HL-60 (cell line): ENCODE data around the gene GPR107.

ENCODE experiments used
- DNase-seq, 2 experiments: peaks; one replicate each; pipeline ENCODE4 v3.0.0-alpha.2; 2010 to 2020; ENCODE audit warnings: low read depth in 1 of 2, low spot score in 1 of 2
- H3K27ac ChIP-seq: fragments of 250-450 bp; sonication (Bioruptor Pico); replicated peaks from 2 replicates; pipeline ENCODE4 v1.5.1; 2020; ENCODE audit warnings: mild to moderate bottlenecking, moderate library complexity
- H3K27me3 ChIP-seq: fragments of 250-450 bp; sonication (Bioruptor Pico); 2 replicates; pipeline ENCODE4 v1.5.1; 2021; ENCODE audit warnings: mild to moderate bottlenecking, moderate library complexity; ENCODE audit not compliant: insufficient read depth, poor library complexity, severe bottlenecking
- H3K4me3 ChIP-seq: replicated peaks from 2 replicates; pipeline ENCODE4 v1.5.1; 2011; ENCODE audit warnings: mild to moderate bottlenecking, control low read depth, low read length; ENCODE audit not compliant: insufficient read depth
- CTCF ChIP-seq: IDR thresholded peaks from one replicate; pipeline ENCODE4 v1.5.1; 2011; ENCODE audit warnings: low read length, control low read depth, inconsistent platforms; ENCODE audit not compliant: insufficient read depth
- GABPA ChIP-seq: IDR thresholded peaks from 2 replicates; pipeline ENCODE4 v1.6.1; 2012; ENCODE audit warnings: low read depth
- POLR2AphosphoS5 ChIP-seq: IDR thresholded peaks from 2 replicates; pipeline ENCODE4 v1.6.1; 2012; ENCODE audit warnings: low read depth
- SPI1 ChIP-seq: IDR thresholded peaks from 2 replicates; pipeline ENCODE4 v1.6.1; 2012; ENCODE audit warnings: low read depth, mild to moderate bottlenecking, borderline replicate concordance
- TF ChIP-seq, protein P1 (sequence below): IDR thresholded peaks from 2 replicates; pipeline ENCODE4 v1.6.1; 2012; ENCODE audit warnings: low read depth; ENCODE audit not compliant: insufficient replicate concordance

GPR107 gene

GRCh38 chr9:130159915-130160670, 106.4 kb downstream of the GPR107 start:
- TF ChIP-seq GABPA (no peak), SPI1 (no peak), CTCF (no peak), POLR2AphosphoS5 (no peak)
- TF ChIP-seq, protein P1, sequence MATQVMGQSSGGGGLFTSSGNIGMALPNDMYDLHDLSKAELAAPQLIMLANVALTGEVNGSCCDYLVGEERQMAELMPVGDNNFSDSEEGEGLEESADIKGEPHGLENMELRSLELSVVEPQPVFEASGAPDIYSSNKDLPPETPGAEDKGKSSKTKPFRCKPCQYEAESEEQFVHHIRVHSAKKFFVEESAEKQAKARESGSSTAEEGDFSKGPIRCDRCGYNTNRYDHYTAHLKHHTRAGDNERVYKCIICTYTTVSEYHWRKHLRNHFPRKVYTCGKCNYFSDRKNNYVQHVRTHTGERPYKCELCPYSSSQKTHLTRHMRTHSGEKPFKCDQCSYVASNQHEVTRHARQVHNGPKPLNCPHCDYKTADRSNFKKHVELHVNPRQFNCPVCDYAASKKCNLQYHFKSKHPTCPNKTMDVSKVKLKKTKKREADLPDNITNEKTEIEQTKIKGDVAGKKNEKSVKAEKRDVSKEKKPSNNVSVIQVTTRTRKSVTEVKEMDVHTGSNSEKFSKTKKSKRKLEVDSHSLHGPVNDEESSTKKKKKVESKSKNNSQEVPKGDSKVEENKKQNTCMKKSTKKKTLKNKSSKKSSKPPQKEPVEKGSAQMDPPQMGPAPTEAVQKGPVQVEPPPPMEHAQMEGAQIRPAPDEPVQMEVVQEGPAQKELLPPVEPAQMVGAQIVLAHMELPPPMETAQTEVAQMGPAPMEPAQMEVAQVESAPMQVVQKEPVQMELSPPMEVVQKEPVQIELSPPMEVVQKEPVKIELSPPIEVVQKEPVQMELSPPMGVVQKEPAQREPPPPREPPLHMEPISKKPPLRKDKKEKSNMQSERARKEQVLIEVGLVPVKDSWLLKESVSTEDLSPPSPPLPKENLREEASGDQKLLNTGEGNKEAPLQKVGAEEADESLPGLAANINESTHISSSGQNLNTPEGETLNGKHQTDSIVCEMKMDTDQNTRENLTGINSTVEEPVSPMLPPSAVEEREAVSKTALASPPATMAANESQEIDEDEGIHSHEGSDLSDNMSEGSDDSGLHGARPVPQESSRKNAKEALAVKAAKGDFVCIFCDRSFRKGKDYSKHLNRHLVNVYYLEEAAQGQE, result no peak
- Histone ChIP-seq H3K27me3 (no peaks in the 10 kb centered on the region), H3K4me3 (no peak overlapping the region), H3K27ac (no peak overlapping the region)
- DNase-seq, result no peak

- Histone ChIP-seq H3K27me3 (no peaks in the 10 kb centered on the region), H3K4me3 (no peak overlapping the region), H3K27ac (no peak overlapping the region)
- TF ChIP-seq CTCF (no peak), SPI1 (no peak), POLR2AphosphoS5 (no peak), GABPA (no peak)
- TF ChIP-seq, protein P1, result no peak
- DNase-seq, result no peak
These were observed 107.3 kb downstream of the GPR107 start for GRCh38 chr9:130160862-130161470.

- no peak for DNase-seq
- Histone ChIP-seq H3K27ac (no peak overlapping the region), H3K27me3 (peaks cover 6% of the 10 kb centered on the region), H3K4me3 (no peak overlapping the region)
- no peak for TF ChIP-seq POLR2AphosphoS5
- TF ChIP-seq, protein P1, result no peak
- TF ChIP-seq GABPA, result no peak
- no peak for TF ChIP-seq SPI1
- TF ChIP-seq CTCF, result no peak
These were observed 111.9 kb downstream of the GPR107 start for GRCh38 chr9:130165579-130165978.
